Measurements from ENCODE around the gene AKT2.

DNA sequence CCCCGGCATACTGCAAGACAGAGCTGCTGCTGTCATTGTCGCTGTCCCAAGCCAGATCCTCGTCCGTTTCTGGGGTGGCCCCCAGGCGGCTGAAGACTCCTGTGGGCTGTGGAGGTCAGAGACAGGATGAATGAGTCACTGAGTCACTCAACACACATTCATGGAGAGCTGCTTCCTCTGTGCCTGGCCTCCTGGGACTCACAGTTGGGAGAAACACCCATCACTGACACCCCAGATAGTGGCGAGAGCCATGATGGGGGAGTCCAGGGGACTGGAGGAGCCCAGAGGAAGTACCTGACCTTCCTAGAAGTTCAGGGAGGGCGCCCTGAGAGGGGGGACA, 37.1 kb upstream of the AKT2 start:
- TF ChIP-seq, protein P1, sequence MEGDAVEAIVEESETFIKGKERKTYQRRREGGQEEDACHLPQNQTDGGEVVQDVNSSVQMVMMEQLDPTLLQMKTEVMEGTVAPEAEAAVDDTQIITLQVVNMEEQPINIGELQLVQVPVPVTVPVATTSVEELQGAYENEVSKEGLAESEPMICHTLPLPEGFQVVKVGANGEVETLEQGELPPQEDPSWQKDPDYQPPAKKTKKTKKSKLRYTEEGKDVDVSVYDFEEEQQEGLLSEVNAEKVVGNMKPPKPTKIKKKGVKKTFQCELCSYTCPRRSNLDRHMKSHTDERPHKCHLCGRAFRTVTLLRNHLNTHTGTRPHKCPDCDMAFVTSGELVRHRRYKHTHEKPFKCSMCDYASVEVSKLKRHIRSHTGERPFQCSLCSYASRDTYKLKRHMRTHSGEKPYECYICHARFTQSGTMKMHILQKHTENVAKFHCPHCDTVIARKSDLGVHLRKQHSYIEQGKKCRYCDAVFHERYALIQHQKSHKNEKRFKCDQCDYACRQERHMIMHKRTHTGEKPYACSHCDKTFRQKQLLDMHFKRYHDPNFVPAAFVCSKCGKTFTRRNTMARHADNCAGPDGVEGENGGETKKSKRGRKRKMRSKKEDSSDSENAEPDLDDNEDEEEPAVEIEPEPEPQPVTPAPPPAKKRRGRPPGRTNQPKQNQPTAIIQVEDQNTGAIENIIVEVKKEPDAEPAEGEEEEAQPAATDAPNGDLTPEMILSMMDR (conservative IDR thresholded peaks at IDR 0.05), result no peak
- TF ChIP-seq ZFX (IDR thresholded peaks at IDR 0.05), result no peak

Data from C4-2B (cell line).